ENCODE data around the gene CCDC88C.

DNA sequence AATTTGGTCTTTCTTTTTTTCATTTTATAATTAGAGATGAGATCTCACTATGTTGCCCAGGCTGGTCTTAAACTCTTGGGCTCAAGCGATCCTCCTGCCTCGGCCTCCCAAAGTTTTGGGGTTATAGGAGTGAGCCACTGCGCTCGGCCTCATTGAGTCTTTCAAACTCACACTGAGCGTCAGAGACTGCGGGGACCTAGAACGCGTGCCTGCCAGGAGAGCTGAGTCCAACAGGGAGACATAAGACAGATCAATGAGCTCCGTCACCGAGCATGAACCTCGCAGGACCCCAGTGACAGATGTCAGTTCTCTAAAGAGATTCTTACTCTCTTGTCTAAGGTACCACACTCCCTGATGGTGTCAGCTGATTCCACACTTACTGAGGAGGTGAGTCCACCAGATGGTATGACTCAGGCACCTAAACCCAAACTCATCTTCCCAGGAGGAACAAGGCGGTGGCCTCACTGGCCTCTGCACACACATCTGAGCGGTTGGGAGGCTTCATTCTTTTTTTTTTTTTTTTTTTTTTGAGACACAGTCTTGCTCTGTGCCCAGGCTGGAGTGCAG lies 58.9 kb downstream of the CCDC88C start:
- TF ChIP-seq, protein P1, sequence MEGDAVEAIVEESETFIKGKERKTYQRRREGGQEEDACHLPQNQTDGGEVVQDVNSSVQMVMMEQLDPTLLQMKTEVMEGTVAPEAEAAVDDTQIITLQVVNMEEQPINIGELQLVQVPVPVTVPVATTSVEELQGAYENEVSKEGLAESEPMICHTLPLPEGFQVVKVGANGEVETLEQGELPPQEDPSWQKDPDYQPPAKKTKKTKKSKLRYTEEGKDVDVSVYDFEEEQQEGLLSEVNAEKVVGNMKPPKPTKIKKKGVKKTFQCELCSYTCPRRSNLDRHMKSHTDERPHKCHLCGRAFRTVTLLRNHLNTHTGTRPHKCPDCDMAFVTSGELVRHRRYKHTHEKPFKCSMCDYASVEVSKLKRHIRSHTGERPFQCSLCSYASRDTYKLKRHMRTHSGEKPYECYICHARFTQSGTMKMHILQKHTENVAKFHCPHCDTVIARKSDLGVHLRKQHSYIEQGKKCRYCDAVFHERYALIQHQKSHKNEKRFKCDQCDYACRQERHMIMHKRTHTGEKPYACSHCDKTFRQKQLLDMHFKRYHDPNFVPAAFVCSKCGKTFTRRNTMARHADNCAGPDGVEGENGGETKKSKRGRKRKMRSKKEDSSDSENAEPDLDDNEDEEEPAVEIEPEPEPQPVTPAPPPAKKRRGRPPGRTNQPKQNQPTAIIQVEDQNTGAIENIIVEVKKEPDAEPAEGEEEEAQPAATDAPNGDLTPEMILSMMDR (IDR thresholded peaks at IDR 0.05), result no peak
- TF ChIP-seq POLR2A (IDR thresholded peaks at IDR 0.05), result no peak
